Uterus (tissue), 2 donors: ENCODE measurements around the gene ABCA1.

Experiments
- POLR2A ChIP-seq, 2 donors: fragments of 450-650 bp; IDR thresholded peaks; one replicate each; pipeline ENCODE4 v1.6.1; 2016; ENCODE audit warnings: antibody characterized with exemption in 2 of 2, mild to moderate bottlenecking in 1 of 2, moderate library complexity in 1 of 2
- TF ChIP-seq, protein P1 (sequence below), 4 experiments: fragments of 200-600 bp in 2 of 4; fragments of 450-650 bp in 2 of 4; sonication (generic) in 2 of 4; IDR thresholded peaks; one replicate each; pipeline ENCODE4 v1.5.1; 2016 to 2019; ENCODE audit warnings: antibody characterized with exemption in 4 of 4, mild to moderate bottlenecking in 2 of 4, moderate library complexity in 1 of 4

DNA sequence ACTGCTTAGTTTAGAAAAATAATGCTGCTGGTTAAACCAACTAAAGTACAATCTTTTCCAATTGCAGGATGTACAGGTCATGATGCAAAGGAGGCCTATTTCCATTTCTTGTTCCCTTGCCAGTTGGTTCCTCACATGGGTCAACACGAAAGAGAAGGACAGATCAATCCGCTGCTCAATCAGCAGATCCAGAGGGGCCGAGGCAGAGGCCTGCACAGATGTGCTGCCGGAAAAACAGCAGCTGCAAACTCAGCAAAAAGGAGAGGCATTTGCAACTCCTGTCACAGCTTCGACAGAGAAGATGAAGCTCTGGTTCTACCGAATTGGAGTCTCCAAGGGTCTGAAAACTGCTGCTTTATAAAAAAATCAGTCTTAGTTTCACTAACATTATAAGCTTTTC lies 94.3 kb downstream of the ABCA1 start:
- no peak for TF ChIP-seq POLR2A (IDR thresholded peaks at IDR 0.05)
- TF ChIP-seq, protein P1, sequence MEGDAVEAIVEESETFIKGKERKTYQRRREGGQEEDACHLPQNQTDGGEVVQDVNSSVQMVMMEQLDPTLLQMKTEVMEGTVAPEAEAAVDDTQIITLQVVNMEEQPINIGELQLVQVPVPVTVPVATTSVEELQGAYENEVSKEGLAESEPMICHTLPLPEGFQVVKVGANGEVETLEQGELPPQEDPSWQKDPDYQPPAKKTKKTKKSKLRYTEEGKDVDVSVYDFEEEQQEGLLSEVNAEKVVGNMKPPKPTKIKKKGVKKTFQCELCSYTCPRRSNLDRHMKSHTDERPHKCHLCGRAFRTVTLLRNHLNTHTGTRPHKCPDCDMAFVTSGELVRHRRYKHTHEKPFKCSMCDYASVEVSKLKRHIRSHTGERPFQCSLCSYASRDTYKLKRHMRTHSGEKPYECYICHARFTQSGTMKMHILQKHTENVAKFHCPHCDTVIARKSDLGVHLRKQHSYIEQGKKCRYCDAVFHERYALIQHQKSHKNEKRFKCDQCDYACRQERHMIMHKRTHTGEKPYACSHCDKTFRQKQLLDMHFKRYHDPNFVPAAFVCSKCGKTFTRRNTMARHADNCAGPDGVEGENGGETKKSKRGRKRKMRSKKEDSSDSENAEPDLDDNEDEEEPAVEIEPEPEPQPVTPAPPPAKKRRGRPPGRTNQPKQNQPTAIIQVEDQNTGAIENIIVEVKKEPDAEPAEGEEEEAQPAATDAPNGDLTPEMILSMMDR (IDR thresholded peaks at IDR 0.05): no peak
